ENCODE data around the gene FEV. TPM values are rescaled to one million over a fixed set of nuclear protein-coding genes. Genes with fewer than 3 reads are reported as not detected.

FEV gene
- polyA plus RNA-seq, 1 donor (not counting 4 experiments of a cell fraction or from before 2014, with no cell fraction given) = not detected

DNA sequence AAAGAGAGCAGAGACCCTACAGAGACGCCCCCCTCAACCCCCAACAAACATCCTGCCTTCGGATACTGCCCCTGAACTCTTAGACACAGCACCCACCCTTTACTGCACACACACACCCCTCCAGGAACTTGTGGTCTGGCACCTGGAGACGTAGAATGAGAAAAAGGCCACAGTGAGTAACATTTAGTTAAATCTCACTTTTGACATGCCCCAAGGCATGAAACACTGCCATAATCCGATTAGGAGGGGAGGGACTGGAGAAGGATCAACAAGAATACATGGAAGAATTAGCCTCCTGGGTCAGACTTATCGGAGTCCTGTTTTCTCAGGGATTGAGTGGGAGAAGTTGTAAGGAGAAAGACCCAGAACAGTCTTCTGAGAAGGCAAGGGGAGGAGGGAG lies 21.4 kb downstream of the FEV start:
- H3K79me2 ChIP-seq (ENCODE audit: control insufficient read depth, insufficient read depth, low read length) = no peaks in the 10 kb centered on the region
- H3K27me3 ChIP-seq (ENCODE audit: control insufficient read depth, extremely low read depth, insufficient read depth, low read length) = peaks cover 48% of the 10 kb centered on the region
- H3K9me1 ChIP-seq (ENCODE audit: control insufficient read depth, extremely low read depth, insufficient read depth, low read length) = no peaks in the 10 kb centered on the region
- FAIRE-seq = no peak
- H3K9me3 ChIP-seq (ENCODE audit: control insufficient read depth, low read depth, low read length) = no peaks in the 10 kb centered on the region
- no peaks in the 10 kb centered on the region for H3K36me3 ChIP-seq (ENCODE audit: control insufficient read depth in 2 of 2, extremely low read depth in 1 of 2, insufficient read depth in 2 of 2, low read length in 2 of 2)
- dilution Hi-C loops (cut with MboI; ENCODE audit: extremely low pct_ligation_motif_present, low sequenced_read_pairs) = no loop called here
- TF ChIP-seq EZH2 (IDR thresholded peaks at IDR 0.05; ENCODE audit: low read length) = peak; percentile 31
- TF ChIP-seq, protein P1, sequence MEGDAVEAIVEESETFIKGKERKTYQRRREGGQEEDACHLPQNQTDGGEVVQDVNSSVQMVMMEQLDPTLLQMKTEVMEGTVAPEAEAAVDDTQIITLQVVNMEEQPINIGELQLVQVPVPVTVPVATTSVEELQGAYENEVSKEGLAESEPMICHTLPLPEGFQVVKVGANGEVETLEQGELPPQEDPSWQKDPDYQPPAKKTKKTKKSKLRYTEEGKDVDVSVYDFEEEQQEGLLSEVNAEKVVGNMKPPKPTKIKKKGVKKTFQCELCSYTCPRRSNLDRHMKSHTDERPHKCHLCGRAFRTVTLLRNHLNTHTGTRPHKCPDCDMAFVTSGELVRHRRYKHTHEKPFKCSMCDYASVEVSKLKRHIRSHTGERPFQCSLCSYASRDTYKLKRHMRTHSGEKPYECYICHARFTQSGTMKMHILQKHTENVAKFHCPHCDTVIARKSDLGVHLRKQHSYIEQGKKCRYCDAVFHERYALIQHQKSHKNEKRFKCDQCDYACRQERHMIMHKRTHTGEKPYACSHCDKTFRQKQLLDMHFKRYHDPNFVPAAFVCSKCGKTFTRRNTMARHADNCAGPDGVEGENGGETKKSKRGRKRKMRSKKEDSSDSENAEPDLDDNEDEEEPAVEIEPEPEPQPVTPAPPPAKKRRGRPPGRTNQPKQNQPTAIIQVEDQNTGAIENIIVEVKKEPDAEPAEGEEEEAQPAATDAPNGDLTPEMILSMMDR (optimal IDR thresholded peaks at IDR 0.05 in 1 of 3, IDR thresholded peaks at IDR 0.05 in 1 of 3, conservative IDR thresholded peaks at IDR 0.05 in 1 of 3; ENCODE audit: extremely low read depth in 1 of 3, insufficient read depth in 2 of 3, low read length in 3 of 3) = no peak
- no peak overlapping the region for H3K4me3 ChIP-seq (ENCODE audit: control insufficient read depth in 2 of 3, extremely low read depth in 1 of 3, insufficient read depth in 2 of 3, low read depth in 1 of 3, low read length in 3 of 3)
- H3K4me1 ChIP-seq (ENCODE audit: control insufficient read depth, extremely low read depth, insufficient read depth, low read length) = peaks cover 10% of the 10 kb centered on the region
- no peak for DNase-seq (ENCODE audit: low read depth, low spot score)
- H2AFZ ChIP-seq (ENCODE audit: control insufficient read depth, low read length) = no peak overlapping the region
- H3K27ac ChIP-seq (ENCODE audit: control insufficient read depth, insufficient read depth, low read length) = peak overlapping the region; percentile 8
- peaks cover 8% of the 10 kb centered on the region for H4K20me1 ChIP-seq (ENCODE audit: control insufficient read depth, extremely low read depth, insufficient read depth, low read length)
- peak overlapping the region; percentile 77 for H3K4me2 ChIP-seq (ENCODE audit: control insufficient read depth, extremely low read depth, insufficient read depth, low read depth, low read length)
- H3K9ac ChIP-seq (ENCODE audit: control insufficient read depth, extremely low read depth, insufficient read depth, low read length) = no peak overlapping the region

DNA sequence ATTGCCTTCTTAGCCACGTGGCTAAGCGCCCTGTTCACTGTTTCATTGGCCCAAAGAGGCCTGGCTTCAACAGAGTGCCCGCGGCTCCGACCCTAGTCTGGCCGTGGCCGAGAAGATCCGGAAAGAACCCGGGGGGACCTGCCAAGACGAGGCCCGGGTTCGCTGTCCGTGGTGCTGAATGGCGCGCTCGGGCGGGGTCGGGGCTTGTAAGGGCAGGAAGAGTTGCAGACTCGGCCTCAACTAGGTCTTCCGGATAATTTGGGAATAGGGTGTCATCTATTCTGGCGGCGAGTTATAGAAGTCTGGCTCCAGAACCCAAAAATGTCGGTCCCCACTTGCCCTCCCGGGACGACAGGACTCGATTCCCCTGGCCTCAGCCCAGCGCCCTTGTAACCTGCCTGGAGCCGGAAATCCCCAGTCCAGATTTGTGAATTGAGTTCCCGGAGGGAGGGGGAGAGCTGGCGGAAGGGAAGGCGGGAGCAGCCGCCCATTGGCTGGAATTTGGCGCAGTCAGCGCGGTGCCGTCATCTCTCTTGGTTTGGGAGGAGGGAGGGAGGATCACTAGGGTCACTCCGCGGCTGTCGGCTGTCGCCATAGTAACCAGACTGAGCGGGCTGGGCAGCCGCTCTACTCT lies 22.0 kb downstream of the FEV start:
- no peak overlapping the region for H2AFZ ChIP-seq (ENCODE audit: control insufficient read depth, low read length)
- H3K4me1 ChIP-seq (ENCODE audit: control insufficient read depth, extremely low read depth, insufficient read depth, low read length) = peaks cover 10% of the 10 kb centered on the region
- H3K27me3 ChIP-seq (ENCODE audit: control insufficient read depth, extremely low read depth, insufficient read depth, low read length) = peaks cover 52% of the 10 kb centered on the region
- H3K9ac ChIP-seq (ENCODE audit: control insufficient read depth, extremely low read depth, insufficient read depth, low read length) = no peak overlapping the region
- H3K4me3 ChIP-seq (ENCODE audit: control insufficient read depth in 2 of 3, extremely low read depth in 1 of 3, insufficient read depth in 2 of 3, low read depth in 1 of 3, low read length in 3 of 3) = peak overlapping the region; percentile 19 to 41 (median 23)
- dilution Hi-C loops (cut with MboI; ENCODE audit: extremely low pct_ligation_motif_present, low sequenced_read_pairs) = no loop called here
- no peaks in the 10 kb centered on the region for H3K9me1 ChIP-seq (ENCODE audit: control insufficient read depth, extremely low read depth, insufficient read depth, low read length)
- no peaks in the 10 kb centered on the region for H3K36me3 ChIP-seq (ENCODE audit: control insufficient read depth in 2 of 2, extremely low read depth in 1 of 2, insufficient read depth in 2 of 2, low read length in 2 of 2)
- TF ChIP-seq, protein P1 (optimal IDR thresholded peaks at IDR 0.05 in 1 of 3, IDR thresholded peaks at IDR 0.05 in 1 of 3, conservative IDR thresholded peaks at IDR 0.05 in 1 of 3; ENCODE audit: extremely low read depth in 1 of 3, insufficient read depth in 2 of 3, low read length in 3 of 3) = no peak
- TF ChIP-seq EZH2 (IDR thresholded peaks at IDR 0.05; ENCODE audit: low read length) = no peak
- peak; percentile 32 for DNase-seq (ENCODE audit: low read depth, low spot score)
- H3K9me3 ChIP-seq (ENCODE audit: control insufficient read depth, low read depth, low read length) = no peaks in the 10 kb centered on the region
- no peaks in the 10 kb centered on the region for H3K79me2 ChIP-seq (ENCODE audit: control insufficient read depth, insufficient read depth, low read length)
- no peak for FAIRE-seq
- H3K27ac ChIP-seq (ENCODE audit: control insufficient read depth, insufficient read depth, low read length) = no peak overlapping the region
- H3K4me2 ChIP-seq (ENCODE audit: control insufficient read depth, extremely low read depth, insufficient read depth, low read depth, low read length) = peak overlapping the region; percentile 77
- H4K20me1 ChIP-seq (ENCODE audit: control insufficient read depth, extremely low read depth, insufficient read depth, low read length) = peaks cover 8% of the 10 kb centered on the region

Data from keratinocyte (primary cell).